ENCODE measurements around the gene BMPR1B.
"Not testable (repeated sequence)": the region's sequence is repeated elsewhere in the genome, so short reads cannot be mapped to it uniquely, and the experiment has no call there.

Gene BMPR1B

DNA sequence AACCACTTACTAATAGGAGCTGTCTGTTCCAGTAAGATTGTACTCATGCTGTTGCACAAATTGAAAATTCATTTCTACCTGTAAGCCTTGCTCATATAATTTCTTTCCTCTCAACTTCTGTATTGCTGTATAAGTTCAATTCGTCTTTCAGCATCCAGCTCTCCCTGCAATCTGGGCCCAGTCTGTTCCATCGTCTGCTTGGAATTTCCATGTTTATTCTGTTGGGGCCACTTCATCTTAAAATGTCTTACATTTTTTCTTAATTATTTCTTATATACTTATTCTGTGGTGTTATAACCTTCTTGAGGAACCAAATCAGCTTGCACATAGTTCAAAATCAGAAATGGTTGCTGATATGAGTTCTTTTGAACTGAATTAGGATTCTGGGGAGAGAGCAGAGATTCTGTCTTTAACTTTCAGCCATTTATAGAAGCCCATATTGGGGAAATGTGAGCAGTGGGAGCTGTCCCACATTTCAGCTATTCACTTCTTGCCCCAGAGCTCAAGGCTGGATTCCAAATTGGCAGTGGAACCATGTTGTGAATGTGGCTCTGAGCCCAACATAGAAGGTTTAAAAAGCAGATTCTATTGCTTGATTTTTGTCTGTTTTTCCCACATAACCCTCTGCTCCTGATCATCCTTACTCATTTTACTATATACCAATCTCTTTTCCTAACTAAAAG, 291.9 kb downstream of the BMPR1B start:
- DNase-seq, result no peak

DNA sequence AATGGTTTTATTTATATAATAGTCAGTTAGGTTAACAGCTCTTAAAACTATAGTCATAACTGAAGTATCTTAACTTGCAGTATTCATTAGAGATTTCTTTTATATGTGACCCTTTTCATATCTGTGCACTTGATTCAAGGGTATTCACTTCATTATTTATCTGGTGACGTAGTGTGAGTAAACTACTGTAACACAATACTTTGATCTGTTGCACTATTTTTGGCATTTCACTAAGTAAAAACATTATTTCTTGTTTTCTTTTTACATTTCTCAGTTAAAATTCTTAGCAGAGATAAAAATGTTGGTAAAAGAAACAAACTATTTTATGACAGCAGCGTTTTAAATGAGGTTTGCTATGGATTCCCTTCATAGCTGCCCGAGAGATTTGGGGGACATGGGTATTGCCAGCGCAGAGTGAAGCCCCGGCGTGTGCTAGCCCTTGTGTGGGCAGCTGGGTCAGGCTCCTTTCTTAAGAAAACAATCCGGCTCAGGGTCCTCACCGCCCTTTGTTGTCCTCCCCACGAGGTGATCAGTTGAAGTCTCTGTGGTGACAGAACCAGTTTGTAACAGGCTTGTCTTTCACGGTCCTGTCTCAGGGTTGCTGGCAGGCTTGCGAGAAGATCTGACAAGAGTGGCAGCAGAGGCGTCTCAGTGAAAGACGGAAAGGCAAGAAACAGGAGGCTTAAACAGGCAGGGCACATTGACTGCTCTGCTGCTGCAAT, 293.4 kb downstream of the BMPR1B start:
- no peak for DNase-seq

DNA sequence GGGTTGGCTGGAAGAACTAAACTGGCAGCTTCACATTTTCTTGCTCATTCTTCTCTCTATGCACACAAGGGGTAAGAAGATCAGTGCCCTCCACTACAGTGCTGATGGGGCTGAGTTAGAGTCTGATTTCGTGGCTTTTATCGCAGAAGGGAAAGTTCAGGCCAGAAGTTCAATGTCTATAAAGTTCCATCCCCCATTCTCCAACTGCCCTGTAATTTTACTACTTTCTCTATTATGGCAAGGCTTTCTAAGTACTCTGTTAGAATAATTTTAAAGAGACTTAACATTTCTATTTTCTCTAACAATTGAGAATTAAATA, 293.9 kb downstream of the BMPR1B start:
- no peak for DNase-seq

DNA sequence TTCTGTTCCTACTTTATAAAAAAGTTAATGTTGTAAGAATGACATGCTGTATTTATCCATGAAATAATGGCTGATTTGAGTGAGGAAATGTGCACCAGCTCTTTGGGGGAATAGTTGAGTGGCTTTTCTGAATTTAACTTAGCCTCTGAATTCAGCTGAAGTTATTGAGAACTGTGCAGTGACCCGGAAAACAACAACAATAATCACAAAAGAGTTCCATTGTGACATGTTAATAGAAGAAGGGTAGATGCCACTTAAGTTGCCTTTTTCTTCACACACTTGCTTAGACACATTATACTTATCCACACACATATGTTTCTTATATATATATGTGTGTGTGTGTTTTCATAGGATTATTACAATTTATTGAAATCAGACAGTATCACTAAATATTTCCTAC, 301.2 kb downstream of the BMPR1B start:
- no peak for DNase-seq

DNA sequence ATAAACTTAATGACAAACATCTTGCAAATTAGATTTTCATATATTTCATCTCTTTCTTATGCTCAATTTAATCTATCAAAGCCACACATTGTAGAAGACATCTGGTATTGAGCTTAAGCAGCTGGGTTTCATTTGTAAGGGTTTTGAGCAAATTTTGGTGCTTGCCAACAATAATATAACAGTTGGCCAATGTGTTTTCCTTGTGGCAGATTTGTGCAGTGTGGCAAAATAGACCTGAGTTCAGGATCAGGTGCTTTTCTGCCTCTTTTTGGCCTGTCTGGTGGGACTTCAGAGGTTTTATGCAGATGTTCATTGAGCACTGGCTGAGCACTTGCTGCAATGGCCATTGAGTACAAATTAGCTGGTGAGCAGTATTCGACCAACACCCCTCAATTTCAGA, 301.9 kb downstream of the BMPR1B start:
- no peak for DNase-seq

DNA sequence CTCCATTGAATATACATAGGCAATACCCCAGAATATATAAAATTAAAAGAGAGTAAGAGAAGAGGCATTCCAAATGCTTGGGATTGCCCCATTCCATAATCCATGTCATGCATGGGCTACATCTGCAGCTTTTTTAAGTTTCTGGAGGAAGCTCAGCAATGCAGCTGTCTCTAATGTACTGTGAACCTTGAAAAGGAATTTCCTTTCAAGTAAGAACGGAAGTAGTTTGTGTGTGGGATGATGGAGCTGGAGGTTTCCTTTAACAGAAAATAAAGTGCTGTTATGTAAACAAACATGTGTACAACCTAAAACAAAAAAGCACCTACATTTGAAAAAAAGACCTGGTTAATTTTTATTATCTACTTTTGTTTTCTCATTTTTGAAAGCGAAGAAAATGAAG, 303.5 kb downstream of the BMPR1B start:
- no peak for DNase-seq

DNA sequence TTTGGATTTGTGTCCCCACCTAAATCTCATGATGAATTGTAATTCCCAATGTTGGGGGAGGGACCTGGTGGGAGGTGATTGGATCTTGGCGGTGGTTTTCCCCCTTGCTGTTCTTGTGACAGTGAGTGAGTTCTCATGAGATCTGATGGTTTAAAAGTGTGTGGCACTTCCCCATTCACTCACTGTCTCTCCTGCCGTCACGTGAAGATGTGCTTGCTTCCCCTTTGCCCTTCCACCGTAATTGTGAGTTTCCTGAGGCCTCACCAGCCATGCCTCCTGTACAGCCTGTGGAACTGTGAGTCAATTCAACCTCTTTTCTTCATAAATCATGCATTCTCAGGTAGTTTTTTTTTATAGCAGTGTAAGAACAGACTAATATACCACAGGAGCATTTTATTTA, 304.0 kb downstream of the BMPR1B start:
- DNase-seq, result not testable (repeated sequence)

DNA sequence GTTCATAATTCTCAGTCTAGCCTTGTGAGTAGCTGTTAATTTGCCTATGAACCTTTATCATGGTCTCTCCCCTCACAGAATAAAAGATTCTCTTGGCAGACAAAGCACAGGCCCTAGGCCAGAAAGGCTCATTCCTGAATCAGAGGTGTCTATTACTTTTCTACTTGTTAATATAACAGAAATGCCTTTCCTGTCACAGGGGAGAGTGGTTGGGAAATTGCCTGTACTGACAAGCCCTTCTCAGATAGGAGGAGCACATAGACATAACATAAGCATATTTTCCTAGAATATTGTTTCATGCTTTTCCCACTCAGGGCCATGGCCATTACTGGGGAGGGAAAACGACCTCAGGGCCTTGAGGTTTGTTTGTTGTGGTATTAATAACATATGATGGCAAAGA, 308.3 kb downstream of the BMPR1B start:
- no peak for DNase-seq

DNA sequence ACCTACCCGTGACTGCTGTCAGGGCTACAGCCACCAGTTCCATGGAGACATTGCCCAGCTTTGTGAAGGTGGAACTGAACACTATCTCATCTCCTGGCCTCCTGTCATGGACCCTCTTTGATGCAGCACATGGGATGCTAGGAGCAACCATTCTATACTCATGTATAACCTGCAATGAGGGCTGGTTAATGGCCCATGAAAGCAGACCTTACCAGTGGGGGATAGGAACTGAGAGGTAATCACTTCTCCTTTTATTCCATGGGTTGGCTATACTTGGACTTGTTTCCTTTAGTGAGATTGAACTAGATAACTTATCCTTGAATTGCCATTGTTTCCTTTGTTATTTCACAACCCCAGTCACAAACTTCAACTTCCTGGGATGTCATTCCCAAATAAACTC, 310.6 kb downstream of the BMPR1B start:
- no peak for DNase-seq

DNA sequence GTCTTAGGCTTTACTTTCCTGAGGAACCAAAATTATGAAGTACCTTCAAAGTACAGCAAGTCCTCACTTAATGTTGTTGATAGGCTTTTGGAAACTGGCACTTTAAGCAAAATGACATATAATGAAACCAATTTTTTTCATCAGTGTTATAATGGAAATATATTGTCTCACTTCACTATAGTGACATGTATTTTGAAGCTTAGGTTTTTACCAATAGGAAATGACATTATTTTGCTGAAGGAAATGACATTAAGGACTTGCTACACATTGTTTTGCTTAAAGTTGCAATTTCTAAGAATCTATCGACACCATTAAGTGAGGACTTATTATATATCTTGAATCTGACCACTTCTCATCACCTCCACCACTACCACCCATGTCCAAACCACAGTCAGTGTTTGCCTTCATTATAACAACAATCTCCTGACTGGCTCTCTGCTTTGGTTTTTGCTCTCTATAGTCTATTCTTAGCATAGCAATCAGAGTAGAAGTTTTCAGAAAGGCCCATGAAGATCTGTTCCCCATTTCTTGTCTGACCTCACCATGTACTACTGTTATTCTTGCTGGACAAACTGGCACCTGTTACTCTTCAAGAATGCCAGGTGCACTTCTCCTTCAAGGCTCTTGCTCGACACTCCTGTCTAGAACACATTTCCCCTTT, 311.2 kb downstream of the BMPR1B start:
- no peak for DNase-seq

DNA sequence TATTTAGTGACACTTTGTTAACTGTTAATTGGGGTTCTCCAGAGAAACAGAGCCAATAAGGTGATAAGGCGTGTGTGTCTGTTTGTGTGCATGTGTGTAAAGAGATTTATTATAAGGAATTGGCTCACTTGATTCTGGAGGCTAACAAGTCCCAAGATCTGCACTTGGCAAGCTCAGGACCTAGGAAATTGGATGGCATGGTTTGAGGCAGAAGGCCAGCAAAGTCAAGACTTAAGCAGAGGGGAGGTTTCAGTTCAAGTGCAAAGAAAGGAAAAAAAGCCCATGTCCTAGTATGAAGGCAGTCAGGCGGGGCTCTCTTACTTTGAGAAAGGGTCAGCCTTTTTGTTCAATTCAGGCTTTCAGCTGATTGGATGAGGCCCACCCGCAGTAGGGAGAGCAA, 314.1 kb downstream of the BMPR1B start:
- no peak for DNase-seq

DNA sequence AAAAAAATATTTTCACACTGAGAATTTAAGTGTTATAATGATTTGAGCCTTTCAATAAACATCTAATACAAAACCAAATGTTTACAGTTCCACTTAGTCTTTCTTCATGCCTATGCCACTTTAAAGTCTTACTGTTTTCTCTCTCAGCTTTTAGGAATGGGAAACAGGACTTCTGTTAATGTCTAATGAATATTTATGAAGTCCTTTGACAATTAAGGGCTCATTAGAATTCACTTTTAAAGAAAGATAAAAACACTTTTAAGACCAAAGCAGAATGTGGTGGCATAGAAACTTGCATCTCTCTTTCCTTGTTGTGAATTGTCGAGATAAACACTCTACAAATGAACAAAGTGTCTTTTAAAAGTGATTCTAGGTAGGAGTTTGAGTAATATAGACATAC, 315.9 kb downstream of the BMPR1B start:
- no peak for DNase-seq

DNA sequence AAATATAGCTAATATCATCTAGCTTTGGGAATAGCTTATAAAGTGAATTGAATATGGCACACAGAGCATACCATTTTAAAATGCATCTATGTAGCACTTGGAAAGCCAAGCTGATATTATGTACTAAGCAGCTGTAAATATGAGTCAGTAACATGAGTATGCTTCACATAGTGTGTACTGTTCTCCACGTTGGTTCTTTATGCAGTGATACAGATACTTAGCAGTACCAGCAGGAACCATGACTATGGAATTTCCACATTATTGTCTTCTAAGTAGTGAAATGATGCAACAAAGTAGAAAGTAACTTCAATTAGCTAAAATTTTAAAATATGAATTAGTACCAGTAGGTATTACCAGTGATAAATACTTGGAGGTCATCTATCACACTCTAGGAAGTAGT, 320.1 kb downstream of the BMPR1B start:
- DNase-seq, result no peak

DNA sequence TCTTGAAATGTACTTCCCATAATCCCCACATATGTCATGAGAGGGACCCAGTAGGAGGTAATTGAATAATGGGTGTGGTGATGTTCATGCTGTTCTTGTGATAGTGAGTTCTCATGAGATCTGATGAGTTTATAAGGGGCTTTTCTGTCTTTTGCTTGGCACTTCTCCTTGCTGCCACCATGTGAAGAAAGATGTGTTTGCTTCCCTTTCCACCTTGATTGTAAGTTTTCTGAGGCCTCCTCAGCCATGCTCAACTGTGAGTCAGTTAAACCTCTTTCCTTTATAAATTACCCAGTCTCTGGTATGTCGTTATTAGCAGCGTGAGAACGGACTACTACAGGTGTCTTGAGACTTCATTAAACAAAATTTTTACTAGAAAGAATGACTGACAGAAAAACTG, 323.2 kb downstream of the BMPR1B start:
- no peak for DNase-seq

DNA sequence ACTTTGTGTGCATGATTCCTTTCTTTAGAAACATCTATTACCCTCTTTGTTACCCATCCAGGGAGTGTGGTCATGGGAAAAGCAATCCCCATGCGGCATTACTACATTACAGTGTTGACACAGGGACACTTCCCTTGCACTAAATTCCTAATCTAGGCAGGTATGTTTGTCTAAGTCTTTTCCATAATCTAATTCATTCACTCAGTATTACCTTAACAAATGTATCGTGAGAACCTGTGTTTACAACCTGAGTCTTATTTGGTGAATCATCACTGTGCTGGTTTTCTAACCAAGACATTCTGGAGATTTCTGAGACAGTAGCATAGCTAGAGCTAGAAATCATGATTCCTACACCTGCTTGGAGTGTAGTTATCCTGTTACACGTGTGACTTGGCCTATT, 326.8 kb downstream of the BMPR1B start:
- DNase-seq, result no peak

DNA sequence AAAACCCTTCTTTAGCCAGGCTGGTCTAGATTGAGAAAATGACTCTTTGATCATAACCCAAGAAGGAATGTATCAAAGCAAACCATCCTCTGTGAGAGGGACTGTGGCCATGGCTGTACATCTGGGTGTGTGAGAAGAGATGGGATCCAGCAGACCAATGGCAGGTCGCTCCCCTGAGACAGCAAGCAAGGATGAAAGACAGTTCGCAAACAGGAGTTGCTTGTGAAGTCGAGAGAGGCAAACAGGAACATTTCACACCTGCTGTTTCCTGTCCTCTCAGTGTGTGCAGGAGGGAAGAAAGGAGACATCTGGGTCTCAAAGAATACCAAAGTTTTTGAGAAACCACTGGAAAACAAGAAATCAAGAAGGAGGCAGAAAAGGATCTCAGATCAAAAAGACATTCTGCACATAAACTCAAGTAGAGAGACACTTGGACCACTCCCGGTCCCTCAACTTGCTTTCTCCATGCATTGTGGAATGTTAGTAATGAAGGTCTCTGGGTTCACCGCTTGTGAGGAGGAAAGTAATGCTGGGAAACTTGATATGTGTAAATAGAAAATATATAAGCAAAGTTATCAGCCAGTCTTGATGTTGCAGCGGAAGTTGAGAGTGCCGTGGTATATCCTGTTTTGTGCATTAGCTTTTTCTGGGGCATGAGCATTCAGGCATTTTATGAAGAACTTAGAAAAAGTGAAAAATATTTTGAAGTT, 327.5 kb downstream of the BMPR1B start:
- no peak for DNase-seq

DNA sequence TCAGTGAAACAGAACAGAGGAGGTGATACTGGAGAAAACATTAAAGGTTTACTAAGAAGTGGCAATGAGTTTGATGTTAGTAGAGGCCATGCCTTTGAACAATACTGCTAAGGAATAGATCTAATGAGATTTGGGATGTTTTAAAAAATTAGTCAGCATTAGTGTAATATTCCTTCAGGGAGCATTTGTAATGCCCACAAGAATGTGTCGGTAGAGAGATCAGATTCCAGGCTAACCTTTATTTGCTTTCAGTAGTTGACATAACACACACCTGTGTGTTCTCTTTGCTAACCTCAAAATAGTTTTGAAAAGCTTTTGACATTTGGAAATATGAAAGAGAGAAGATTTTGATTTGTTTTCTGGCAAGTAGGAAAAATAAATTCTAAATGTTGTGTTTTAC, 328.8 kb downstream of the BMPR1B start:
- DNase-seq, result no peak

DNA sequence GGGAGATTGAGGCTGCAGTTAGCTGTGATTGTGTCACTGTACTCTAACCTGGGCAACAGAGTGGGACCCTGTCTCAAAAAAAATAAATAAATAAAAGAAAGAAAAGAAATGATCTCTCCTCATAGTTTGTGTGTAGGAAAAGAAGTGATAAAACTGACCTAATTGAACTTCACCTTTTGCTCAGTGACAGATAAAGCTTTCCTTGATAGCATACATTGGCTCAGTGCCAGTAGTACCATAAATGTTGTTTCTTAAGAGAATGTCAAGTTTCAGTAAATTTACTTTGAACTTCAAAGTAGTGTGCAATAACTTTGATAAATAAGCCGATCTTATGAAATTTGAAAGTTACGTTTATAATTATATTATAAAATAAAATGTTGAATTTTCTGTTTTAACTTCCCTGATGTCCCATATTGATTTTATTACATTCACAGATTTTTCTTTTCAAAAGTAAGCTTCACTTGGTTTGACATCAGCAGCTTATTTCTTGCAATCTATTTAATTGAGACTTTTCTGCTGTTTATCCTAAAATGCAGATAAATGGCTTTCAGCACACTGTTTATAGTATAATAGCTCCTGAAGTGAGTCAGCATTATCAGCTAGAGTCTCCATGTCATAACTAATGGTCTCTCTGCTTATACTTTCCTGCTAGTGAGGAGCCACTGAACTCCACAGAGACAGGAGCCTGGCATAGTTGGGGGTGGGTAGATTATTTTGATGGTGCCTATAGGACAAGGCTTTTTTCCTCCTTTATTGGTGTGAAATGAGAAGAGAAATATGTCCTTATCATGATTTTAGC, 330.1 kb downstream of the BMPR1B start:
- DNase-seq, result no peak

DNA sequence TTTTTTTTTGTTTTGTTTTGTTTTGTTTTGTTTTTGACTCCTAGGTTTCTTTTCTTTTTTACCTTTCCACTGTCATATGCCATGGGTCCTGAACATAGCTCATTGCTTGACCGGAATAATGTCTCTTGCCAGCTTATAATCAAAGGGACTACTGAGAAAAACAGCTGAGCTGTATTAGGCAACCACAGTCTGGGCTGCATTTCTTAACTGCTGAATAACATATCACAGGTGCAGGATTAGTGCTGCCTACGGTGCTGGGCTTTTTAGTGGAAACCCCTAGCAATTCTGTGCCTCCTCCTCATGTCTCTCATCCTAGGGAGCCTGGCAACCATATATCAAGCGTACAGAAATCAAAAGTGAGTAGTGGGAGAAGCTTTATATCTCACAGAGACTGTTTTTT, 333.5 kb downstream of the BMPR1B start:
- DNase-seq, result no peak

DNA sequence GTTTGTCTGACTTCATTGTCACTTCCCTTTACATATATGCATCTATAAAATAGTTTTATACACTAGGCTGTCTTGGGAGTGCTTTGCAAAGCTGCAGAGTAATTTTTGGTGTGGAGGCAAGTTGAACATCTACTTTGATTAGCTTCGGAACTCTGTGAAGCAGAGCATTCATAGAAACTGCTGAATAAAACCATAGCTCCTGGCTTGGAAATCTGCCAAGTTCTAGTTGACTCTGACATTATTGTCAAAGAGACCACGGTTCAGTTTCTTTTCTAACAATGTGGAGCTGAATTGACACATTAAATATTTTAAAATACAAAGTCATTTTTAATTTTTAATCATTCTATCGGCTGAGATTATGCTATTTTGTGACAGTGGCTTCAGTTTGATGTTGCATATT, 335.0 kb downstream of the BMPR1B start:
- no peak for DNase-seq

DNA sequence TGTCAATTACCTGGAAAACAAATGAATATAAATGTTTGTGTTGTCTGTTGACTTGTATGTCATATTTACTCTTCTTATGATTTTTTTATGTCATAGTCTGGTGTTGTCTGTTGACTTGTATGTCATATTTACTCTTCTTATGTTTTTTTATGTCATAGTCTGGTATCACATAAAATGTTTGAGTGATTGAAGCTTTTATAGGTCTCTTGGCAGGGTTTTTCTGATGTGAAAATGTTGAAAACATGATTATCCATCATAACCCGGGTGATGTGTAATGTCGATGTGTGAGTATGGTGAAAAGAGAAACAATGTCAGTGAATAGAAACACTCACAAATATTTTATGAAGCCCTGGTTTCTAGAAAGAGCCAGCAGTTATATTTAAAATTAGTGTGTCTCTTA, 335.7 kb downstream of the BMPR1B start:
- DNase-seq, result no peak

DNA sequence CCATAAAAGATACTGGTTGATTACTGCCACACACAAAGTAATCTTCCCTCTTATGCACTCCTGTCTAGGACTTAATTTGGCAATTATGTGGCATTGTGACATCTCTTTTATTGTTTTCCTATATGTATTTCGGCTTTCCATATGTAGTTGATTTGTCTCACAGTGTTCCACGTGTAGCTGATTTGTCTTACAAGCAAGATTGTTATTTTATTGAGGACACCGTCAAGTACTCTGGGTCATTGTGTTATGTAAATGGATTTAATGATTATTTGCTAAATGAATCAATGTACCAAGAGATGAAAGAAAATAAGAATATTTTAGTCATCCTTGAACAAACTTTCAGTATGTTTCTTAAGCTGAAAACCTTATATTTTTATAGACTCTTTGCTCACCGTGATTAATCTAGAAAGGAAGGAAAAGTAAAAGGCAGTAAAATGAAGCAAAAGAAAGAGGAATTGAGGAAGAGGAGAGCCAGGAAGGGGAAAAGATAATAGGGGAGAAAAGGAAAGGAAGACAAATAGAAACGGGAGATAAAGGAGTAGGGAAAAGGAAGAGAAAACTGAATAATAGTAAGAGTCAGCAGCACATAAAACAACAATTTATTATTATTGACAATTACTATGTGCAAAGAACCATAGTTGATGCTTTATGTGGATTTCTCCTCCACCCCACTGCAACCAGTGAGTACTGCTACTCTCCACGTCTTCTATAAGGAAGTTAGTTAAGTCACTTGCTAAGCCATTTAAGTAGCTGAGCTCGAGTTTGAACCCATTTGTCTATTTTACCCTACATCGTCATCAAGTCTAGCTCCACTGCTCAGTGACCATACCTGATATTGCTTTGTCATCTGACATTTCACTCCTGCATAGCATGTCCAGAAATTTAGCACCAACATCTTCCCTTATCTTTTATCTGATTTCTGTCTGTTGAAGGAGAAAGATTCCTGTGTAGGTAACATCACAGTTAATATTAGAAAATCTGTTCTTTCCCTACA, 336.5 kb downstream of the BMPR1B start:
- DNase-seq, result no peak

Data from cerebellar nuclear complex (tissue), 1 donor.